Adipocyte (in vitro differentiated cells): ENCODE data around the gene ZNF521.

Experiments used
- DNase-seq: peaks from one replicate; pipeline ENCODE4 v3.0.0-alpha.2; 2015; ENCODE audit warnings: low read depth
- H3K27me3 ChIP-seq: replicated peaks from 2 replicates; pipeline ENCODE4 v1.7.0; 2013; ENCODE audit warnings: mild to moderate bottlenecking, low read length, moderate library complexity; ENCODE audit not compliant: control insufficient read depth, insufficient read depth
- H3K36me3 ChIP-seq: 2 replicates; pipeline ENCODE4 v1.7.0; 2013; ENCODE audit warnings: low read length, mild to moderate bottlenecking, moderate library complexity; ENCODE audit not compliant: control insufficient read depth, insufficient read depth, severe bottlenecking
- H3K4me1 ChIP-seq: 2 replicates; pipeline ENCODE4 v1.7.0; 2013; ENCODE audit warnings: mild to moderate bottlenecking, low read length, moderate library complexity; ENCODE audit not compliant: control insufficient read depth, insufficient read depth
- H3K4me3 ChIP-seq: 2 replicates; pipeline ENCODE4 v1.7.0; 2013; ENCODE audit warnings: mild to moderate bottlenecking, low read length, moderate library complexity
- H3K9ac ChIP-seq: 2 replicates; pipeline ENCODE4 v1.7.0; 2013; ENCODE audit warnings: mild to moderate bottlenecking, low read length, moderate library complexity
- H3K9me3 ChIP-seq: 2 replicates; pipeline ENCODE4 v1.7.0; 2013; ENCODE audit warnings: mild to moderate bottlenecking, low read length, moderate library complexity; ENCODE audit not compliant: control insufficient read depth

ZNF521 gene

DNA sequence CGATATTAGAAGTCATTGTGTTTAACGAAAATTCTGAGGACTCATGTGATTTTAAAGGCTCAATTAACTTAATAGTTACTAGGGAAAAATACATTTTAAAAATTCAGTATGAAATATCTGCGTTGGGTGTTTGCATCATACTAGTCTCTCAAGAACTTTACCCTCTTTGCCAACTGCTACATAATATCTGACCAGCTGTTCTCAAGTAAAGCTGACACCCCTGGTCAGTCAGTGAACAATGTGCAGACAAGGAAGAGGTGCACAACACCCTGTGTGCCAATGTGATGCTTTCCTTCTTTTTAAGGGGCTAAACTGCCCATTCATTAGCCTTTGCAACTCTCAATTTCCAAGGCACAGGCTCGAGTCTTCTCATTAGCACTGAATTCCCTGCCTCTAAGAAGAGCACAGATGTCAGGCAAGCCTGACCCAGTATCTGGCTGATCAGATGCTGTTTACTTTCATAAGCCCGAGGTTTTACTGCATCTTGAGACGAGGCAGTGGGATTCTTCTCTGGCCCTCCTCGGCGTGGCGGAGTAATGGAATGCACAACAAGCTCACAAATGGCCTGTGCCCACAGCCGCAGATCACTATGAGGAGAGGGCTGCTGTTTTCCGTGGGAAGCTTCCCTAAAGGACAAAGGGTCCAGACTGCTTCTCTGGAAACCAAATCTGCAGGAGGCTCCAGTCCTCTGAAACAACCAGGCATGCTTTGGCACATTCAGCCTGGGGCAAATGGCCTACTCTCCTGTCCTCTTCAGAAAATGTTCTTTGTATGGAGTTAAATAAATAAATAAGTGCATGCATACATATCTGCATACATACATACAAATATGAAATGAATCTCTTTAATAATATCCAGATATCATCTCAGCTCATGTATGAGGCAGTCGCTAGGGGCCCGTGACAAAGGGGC, 240.3 kb downstream of the ZNF521 start:
- Histone ChIP-seq H3K27me3 (no peaks in the 10 kb centered on the region), H3K9me3 (no peaks in the 10 kb centered on the region), H3K36me3 (no peaks in the 10 kb centered on the region), H3K9ac (no peak overlapping the region), H3K4me3 (no peak overlapping the region), H3K4me1 (peaks cover 3% of the 10 kb centered on the region)
- no peak for DNase-seq

DNA sequence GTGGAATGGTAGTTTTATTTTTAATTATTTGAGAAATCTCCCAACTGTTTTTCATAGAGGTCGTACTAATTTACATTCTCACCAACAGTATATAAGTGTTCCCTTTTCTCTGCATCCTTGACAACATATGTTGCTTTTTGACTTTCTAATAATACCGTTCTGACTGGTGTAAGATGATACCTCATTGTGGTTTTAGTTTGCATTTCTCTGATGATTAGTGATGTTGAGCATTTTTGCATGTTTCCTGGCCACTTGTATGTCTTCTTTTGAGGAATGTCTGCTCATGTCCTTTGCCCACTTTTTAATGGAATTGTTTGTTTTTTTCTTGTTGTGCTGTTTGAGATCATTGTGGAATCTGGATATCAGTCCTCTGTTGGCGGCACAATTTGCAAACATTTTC, 242.5 kb downstream of the ZNF521 start:
- DNase-seq = peak; percentile 35
- no peak overlapping the region for H3K9ac ChIP-seq

DNA sequence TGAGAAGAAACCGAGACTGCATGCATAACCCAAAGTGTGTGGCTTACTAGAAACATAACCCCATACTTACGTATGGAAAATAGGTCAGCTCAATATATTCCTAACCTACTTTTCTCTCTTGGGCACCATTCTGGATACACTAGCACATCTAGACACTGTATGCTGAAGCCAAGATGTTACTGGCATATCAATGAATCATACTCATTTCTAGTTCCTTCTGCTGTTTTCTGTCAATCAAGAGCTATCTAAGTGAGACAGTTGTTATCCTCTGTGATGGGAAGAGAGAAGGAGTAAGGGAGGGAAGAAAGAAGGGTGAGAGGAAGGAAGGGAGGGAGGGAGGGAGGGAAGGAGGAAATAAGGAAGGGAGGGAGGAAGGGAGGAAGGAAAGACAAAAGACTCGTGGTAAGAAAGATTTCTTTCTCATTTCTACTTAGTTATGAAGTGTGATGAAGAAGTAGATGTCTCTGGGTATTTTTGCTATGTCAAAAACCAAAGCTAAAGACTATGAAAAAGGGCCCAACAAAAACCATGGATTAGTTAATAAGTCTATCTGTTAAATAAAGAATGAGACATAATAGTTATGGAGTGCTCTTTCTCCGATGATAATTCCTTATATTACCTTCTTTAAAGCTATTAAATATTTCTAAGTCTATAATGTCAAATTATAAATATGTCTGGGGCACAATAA, 248.4 kb downstream of the ZNF521 start:
- Histone ChIP-seq H3K4me1 (peaks cover 14% of the 10 kb centered on the region), H3K36me3 (no peaks in the 10 kb centered on the region), H3K4me3 (no peak overlapping the region), H3K9ac (no peak overlapping the region), H3K9me3 (no peaks in the 10 kb centered on the region), H3K27me3 (no peaks in the 10 kb centered on the region)
- no peak for DNase-seq

More for the DNA sequence above, 242.5 kb downstream of the ZNF521 start:
- Histone ChIP-seq H3K9me3 (no peaks in the 10 kb centered on the region), H3K4me1 (peaks cover 3% of the 10 kb centered on the region), H3K4me3 (no peak overlapping the region), H3K27me3 (no peaks in the 10 kb centered on the region), H3K36me3 (no peaks in the 10 kb centered on the region)

DNA sequence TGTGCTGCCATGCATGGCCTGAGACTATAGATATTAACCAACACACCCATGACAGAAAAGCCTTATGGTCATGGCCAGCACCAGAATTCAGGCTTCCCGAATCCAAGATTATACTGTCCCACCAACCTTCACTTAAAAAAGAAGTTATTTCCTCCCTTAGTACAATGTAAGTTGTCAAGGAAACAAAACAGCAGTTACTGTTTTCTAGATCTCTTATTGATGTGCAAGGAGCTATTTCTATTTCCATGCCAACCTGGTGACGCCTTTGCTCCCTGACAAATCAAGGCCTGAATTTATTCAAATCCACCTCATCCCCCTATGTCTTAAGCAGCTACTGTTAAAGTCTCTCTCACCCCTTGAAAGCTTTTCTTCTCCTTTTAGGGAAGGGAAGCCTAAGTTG, 249.3 kb downstream of the ZNF521 start:
- no peaks in the 10 kb centered on the region for H3K27me3 ChIP-seq
- H3K9ac ChIP-seq = no peak overlapping the region
- H3K4me3 ChIP-seq = no peak overlapping the region
- H3K9me3 ChIP-seq = no peaks in the 10 kb centered on the region
- no peak for DNase-seq
- no peaks in the 10 kb centered on the region for H3K36me3 ChIP-seq
- H3K4me1 ChIP-seq = peaks cover 14% of the 10 kb centered on the region

DNA sequence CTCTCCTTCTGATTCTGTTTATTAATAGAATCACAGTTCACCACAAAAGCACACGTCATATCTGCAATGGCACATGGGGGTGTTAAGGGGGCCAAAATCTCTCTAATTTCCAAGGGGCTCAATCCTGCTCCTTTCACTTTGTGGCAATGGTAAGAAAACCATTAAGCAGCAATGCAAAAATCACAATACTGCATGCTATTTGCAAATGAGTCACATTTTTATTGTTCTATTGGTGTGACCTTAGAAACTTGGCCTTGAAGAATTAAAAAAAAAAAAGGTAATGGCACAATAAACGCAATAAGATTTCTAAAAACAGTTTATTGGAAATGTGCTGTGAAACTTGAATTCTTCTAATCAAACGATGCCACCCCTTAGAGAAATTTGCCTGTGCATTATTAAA, 251.5 kb downstream of the ZNF521 start:
- Histone ChIP-seq H3K4me1 (peaks cover 14% of the 10 kb centered on the region), H3K9ac (no peak overlapping the region), H3K4me3 (no peak overlapping the region), H3K27me3 (no peaks in the 10 kb centered on the region), H3K36me3 (no peaks in the 10 kb centered on the region), H3K9me3 (no peaks in the 10 kb centered on the region)
- DNase-seq = no peak

DNA sequence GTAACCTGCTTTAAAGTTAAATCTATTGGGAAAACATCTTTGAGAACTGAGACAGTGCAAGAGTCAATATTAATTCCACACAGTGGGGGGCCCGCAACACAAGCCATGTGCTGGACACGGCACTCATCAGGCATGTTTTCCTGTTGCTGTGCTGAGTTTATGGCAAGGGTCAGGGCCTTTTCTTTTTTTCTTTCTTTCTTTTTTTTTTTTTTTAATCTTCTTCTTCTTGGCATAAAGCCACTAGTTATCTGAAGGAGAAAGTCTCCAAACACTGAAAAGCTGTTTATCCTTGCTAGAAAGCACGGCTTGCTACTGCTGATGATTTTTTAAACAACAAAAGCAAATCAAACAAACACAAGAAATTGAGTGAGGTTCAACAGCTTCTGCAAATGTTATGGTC, 252.1 kb downstream of the ZNF521 start:
- H3K9ac ChIP-seq = no peak overlapping the region
- no peaks in the 10 kb centered on the region for H3K9me3 ChIP-seq
- DNase-seq = no peak
- H3K4me1 ChIP-seq = peaks cover 14% of the 10 kb centered on the region
- H3K27me3 ChIP-seq = no peaks in the 10 kb centered on the region
- H3K4me3 ChIP-seq = no peak overlapping the region
- H3K36me3 ChIP-seq = no peaks in the 10 kb centered on the region

DNA sequence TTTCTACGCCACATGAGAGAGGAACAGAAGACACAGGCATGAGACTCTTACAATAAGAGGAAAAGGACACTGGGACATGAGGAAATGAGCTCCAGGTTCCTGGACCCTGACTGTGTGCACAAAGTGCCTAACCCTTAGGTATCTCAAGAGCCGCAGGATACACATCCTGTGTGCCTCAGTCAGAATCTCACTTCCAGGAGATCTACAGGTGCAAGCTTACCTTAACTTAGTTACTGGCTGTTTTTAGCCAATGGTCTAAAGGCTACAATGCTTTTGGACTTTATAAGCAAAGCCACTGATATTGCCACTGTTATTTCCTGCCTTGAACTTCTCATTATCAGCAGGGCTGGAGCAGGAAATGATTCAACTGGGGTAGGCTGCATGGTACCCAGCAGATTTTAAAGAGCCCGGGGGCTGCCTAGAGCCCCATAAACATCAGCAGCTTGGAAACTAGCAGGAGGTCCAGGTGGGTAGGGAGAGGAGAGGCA, 254.4 kb downstream of the ZNF521 start:
- no peak overlapping the region for H3K9ac ChIP-seq
- peaks cover 14% of the 10 kb centered on the region for H3K4me1 ChIP-seq
- H3K9me3 ChIP-seq = no peaks in the 10 kb centered on the region
- DNase-seq = no peak
- H3K4me3 ChIP-seq = no peak overlapping the region
- H3K36me3 ChIP-seq = no peaks in the 10 kb centered on the region
- H3K27me3 ChIP-seq = no peaks in the 10 kb centered on the region

DNA sequence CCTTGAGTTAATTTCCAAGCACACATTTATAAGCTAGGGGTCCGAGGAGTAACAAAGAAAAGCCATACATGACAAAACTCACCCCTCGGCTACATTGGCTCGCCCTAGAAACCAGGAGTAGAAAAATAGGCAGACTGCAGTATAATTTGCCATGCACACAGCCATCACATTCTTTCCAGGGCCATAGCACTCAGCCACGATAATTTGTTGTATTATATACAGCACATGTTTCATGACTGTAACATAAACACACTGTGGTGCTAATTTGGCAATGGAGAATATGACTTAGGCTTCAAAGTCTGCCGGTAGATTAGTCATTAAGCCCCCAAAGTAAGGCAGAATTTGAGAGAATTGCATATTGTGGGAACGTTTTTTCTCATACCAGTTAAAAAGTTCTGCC, 254.9 kb downstream of the ZNF521 start:
- peaks cover 14% of the 10 kb centered on the region for H3K4me1 ChIP-seq
- H3K9ac ChIP-seq = no peak overlapping the region
- H3K9me3 ChIP-seq = no peaks in the 10 kb centered on the region
- DNase-seq = peak; percentile 19
- no peaks in the 10 kb centered on the region for H3K36me3 ChIP-seq
- no peaks in the 10 kb centered on the region for H3K27me3 ChIP-seq
- H3K4me3 ChIP-seq = no peak overlapping the region

DNA sequence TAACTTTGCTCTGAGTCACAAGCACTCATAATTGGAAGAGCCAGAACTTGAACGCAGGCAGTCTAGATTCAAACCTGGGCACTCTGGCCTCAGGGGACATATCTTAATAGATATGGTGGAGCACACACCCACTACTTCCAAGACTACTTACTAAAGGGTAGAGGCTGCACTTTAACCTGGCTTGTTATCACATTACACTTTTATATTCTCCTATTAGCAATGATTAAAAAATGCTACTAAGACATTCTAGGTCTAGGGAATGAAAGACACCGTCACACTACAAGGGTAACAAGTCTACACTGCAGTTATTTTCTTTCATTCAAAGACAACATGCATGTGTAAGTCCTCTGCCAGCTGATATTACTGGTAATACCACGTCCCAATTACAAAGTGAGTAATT, 258.8 kb downstream of the ZNF521 start:
- Histone ChIP-seq H3K9ac (no peak overlapping the region), H3K4me1 (no peaks in the 10 kb centered on the region), H3K9me3 (no peaks in the 10 kb centered on the region), H3K27me3 (no peaks in the 10 kb centered on the region), H3K4me3 (no peak overlapping the region), H3K36me3 (peaks cover 16% of the 10 kb centered on the region)
- no peak for DNase-seq

DNA sequence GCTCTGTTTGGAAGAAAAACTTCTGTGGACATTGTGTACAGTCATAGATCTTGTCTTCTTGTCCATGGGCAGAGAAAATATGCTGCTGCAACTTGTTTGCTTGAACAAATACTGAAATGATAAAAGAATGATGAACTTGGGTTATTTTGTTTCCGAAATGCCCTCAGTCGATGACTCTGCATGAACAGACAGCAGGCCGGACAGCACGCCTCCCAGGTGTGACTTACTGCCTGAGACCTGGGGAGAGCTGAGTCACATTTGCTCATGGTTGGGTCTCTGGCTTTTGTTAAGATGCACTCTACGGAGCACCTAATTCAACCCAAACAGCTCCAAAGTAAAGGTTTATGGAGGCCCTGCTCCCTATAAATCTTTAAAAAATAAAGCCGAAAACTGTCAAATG, 262.5 kb downstream of the ZNF521 start:
- DNase-seq = no peak
- Histone ChIP-seq H3K4me1 (no peaks in the 10 kb centered on the region), H3K9ac (no peak overlapping the region), H3K4me3 (no peak overlapping the region), H3K27me3 (no peaks in the 10 kb centered on the region), H3K36me3 (peaks cover 16% of the 10 kb centered on the region), H3K9me3 (no peaks in the 10 kb centered on the region)

DNA sequence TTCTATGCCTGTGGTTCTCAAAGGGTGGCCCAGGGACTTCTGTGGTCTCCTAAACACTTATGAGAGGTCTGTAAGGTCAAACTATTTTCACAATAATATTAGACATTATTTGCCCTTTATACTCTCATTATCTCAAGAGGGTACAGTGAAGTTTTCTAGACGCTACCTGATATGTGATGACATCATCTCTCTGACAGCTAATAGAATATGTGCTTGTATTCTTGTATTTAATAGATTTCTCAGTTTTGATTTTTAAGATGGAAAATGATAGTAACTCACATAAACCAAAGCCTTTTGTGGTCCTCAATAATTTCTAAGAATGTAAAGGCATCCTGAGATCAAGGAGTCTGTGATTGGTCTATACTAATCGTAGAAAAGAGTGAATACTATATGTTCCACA, 265.1 kb downstream of the ZNF521 start:
- Histone ChIP-seq H3K4me3 (no peak overlapping the region), H3K9ac (no peak overlapping the region), H3K27me3 (no peaks in the 10 kb centered on the region), H3K4me1 (no peaks in the 10 kb centered on the region), H3K9me3 (no peaks in the 10 kb centered on the region), H3K36me3 (peaks cover 16% of the 10 kb centered on the region)
- no peak for DNase-seq
